Esophagus squamous epithelium (tissue), 4 donors: ENCODE measurements around the gene IL34.

Source experiments
- POLR2A ChIP-seq, 4 donors: fragments of 450-650 bp; IDR thresholded peaks; one replicate each; pipeline ENCODE4 v1.6.1; 2017; ENCODE audit warnings: antibody characterized with exemption in 4 of 4, mild to moderate bottlenecking in 4 of 4, moderate library complexity in 3 of 4
- TF ChIP-seq, protein P1 (sequence below), 6 experiments: fragments of 450-650 bp in 4 of 6; fragments of 200-600 bp in 2 of 6; sonication (generic) in 2 of 6; IDR thresholded peaks; one replicate each; pipeline ENCODE4 v1.5.1; 2016 to 2019; ENCODE audit warnings: antibody characterized with exemption in 6 of 6, mild to moderate bottlenecking in 4 of 6, moderate library complexity in 4 of 6

- no peak for TF ChIP-seq POLR2A (IDR thresholded peaks at IDR 0.05)
- TF ChIP-seq, protein P1, sequence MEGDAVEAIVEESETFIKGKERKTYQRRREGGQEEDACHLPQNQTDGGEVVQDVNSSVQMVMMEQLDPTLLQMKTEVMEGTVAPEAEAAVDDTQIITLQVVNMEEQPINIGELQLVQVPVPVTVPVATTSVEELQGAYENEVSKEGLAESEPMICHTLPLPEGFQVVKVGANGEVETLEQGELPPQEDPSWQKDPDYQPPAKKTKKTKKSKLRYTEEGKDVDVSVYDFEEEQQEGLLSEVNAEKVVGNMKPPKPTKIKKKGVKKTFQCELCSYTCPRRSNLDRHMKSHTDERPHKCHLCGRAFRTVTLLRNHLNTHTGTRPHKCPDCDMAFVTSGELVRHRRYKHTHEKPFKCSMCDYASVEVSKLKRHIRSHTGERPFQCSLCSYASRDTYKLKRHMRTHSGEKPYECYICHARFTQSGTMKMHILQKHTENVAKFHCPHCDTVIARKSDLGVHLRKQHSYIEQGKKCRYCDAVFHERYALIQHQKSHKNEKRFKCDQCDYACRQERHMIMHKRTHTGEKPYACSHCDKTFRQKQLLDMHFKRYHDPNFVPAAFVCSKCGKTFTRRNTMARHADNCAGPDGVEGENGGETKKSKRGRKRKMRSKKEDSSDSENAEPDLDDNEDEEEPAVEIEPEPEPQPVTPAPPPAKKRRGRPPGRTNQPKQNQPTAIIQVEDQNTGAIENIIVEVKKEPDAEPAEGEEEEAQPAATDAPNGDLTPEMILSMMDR (IDR thresholded peaks at IDR 0.05) = no peak
Observed at GRCh38 chr16:70694868-70695218, 48.5 kb downstream of the IL34 start.
